ENCODE measurements around the gene TUBB. TPM values are rescaled to one million over a fixed set of nuclear protein-coding genes. Genes with fewer than 3 reads are reported as not detected.

TUBB gene
- total and polyA plus RNA-seq, 2 of the 4 experiments (the other 2 are of a cell fraction), result 1,401 to 2,004 TPM

DNA sequence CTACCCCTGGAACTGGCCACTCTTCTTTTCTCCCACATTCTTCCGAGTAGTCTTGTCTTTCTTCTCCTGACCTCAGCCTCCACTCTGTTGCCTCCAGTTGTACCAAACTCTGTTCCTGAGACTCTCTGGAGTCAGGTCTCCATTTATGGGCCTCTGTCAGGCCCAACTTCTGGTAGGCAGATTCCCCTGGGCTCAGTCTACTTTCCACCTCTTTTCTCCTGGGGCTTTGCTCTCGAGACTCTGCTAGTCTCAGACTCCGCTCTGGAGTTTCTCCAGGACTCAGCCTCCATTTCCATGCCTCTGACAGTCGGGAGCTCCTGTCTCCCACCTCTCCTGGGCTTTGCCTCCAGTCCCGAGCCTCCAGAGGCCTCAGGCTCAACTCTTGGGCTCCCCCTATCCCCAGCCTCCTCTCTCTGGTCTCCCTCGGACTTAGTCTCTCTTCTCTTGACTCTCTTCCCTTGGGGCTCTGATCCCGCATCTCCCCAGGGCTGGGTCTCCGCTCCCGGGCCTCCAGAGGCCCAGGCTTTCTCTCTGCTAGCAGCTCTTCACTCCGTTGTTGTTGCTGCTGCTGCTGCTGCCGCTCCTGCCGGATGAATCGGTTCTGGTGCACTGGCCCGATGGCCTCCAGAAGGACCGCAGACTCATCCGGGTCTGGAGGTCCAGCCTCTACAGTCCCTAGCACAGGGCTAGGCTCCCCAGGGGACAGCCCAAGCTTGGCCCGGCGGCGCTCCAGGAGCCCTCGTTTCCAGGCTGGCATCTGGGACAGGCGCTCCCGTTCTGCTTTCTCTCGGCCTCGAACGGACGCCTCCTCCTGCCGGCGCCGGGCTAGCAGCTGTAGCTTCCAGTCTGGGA is 34.8 kb upstream of the TUBB start:
- DNase-seq, result no peak
- H3K56ac ChIP-seq (ENCODE audit: extremely low read depth, insufficient read depth, low read length), result peak overlapping the region; percentile 99
- peak overlapping the region; percentile 97 for H3K4me3 ChIP-seq (ENCODE audit: insufficient read depth, low read depth, low read length)
- intact Hi-C loops (cut with micrococcal nuclease) (loop anchor here (1.0 kb wide), 1 partner anchor 37 kb away; no protein-coding TSS in a partner anchor), dilution Hi-C loops (cut with HindIII; ENCODE audit: low sequenced_read_pairs, unreplicated experiment) (no loop called here), in situ Hi-C loops (cut with MboI; ENCODE audit: low sequenced_read_pairs) (no loop called here)
- H4K20me1 ChIP-seq (ENCODE audit: insufficient read depth, low read length), result peaks cover 55% of the 10 kb centered on the region
- peak overlapping the region; percentile 99 for H4K91ac ChIP-seq (ENCODE audit: insufficient read depth, low read depth, low read length)
- no peaks in the 10 kb centered on the region for H3K27me3 ChIP-seq (ENCODE audit: control insufficient read depth, insufficient read depth, low read length)
- H3K79me1 ChIP-seq (ENCODE audit: low read depth in 1 of 2, low read length in 2 of 2), result peaks cover 18 to 40% of the 10 kb centered on the region in 2 experiments; a peak in 3 of 4 replicates
- H2AK5ac ChIP-seq (ENCODE audit: low read depth, low read length), result peak overlapping the region; percentile 100
- BruUV-seq (replicated peaks), result no TSS peak
- H2BK15ac ChIP-seq (ENCODE audit: low read depth, low read length), result peak overlapping the region; percentile 79; the same call in 2 of the 3 replicates
- H2AK9ac ChIP-seq (replicated peaks; ENCODE audit: low read depth, low read length, poor library complexity), result peak overlapping the region; percentile 100
- no peak for ATAC-seq (ENCODE audit: low read depth)
- peaks cover 23% of the 10 kb centered on the region for H3K4me1 ChIP-seq (ENCODE audit: control insufficient read depth, insufficient read depth, low read length)
- peak overlapping the region; percentile 18 for H2AFZ ChIP-seq (replicated peaks; ENCODE audit: low read length, poor library complexity)
- peak overlapping the region; percentile 86 for H2BK120ac ChIP-seq (ENCODE audit: low read depth, low read length)
- H4K5ac ChIP-seq (ENCODE audit: low read depth, low read length), result peak overlapping the region; percentile 91
- peaks cover 13% of the 10 kb centered on the region for H3K9me1 ChIP-seq (ENCODE audit: insufficient read depth, low read length)
- H3K36me3 ChIP-seq (ENCODE audit: control insufficient read depth, insufficient read depth, low read length), result peaks cover 32% of the 10 kb centered on the region
- H3K18ac ChIP-seq (ENCODE audit: low read depth, low read length), result peak overlapping the region; percentile 98
- peak overlapping the region; percentile 99 for H3K23ac ChIP-seq (ENCODE audit: low read depth, low read length)
- H2BK5ac ChIP-seq (ENCODE audit: low read depth, low read length, poor library complexity, severe bottlenecking), result peak overlapping the region; percentile 98
- TF ChIP-seq RFX5 (IDR thresholded peaks at IDR 0.05; ENCODE audit: low read depth, low read length), result no peak
- no peak for TF ChIP-seq BHLHE40 (IDR thresholded peaks at IDR 0.05; ENCODE audit: low read depth, low read length)
- TF ChIP-seq NFE2L2 (IDR thresholded peaks at IDR 0.05; ENCODE audit: low read depth, low read length), result no peak
- TF ChIP-seq MAFK (IDR thresholded peaks at IDR 0.05; ENCODE audit: low read depth, low read length), result no peak
- TF ChIP-seq CHD1 (IDR thresholded peaks at IDR 0.05; ENCODE audit: low read depth, low read length), result no peak
- no peak for TF ChIP-seq RAD21 (IDR thresholded peaks at IDR 0.05; ENCODE audit: low read length)
- TF ChIP-seq CTCF (conservative IDR thresholded peaks at IDR 0.05; ENCODE audit: low read depth, low read length), result peak; percentile 15; the same call in 1 of the 2 replicates
- peak overlapping the region; percentile 98 for H3K14ac ChIP-seq (replicated peaks; ENCODE audit: low read depth, low read length)
- H3K9ac ChIP-seq (ENCODE audit: low read depth, low read length), result peak overlapping the region; percentile 100
- peak overlapping the region; percentile 100 for H3K4ac ChIP-seq (ENCODE audit: low read depth, low read length)
- no peaks in the 10 kb centered on the region for H3K9me3 ChIP-seq (ENCODE audit: control insufficient read depth, insufficient read depth, low read length)
- H4K8ac ChIP-seq (ENCODE audit: low read depth in 2 of 2, low read length in 2 of 2), result peak overlapping the region; percentile 85 to 94
- H2BK20ac ChIP-seq (ENCODE audit: low read depth, low read length), result no peak overlapping the region
- peak overlapping the region; percentile 100 for H3K27ac ChIP-seq (ENCODE audit: insufficient read depth, low read length)
- ChIA-PET CTCF (no interaction called here), POLR2A (ENCODE audit: unreplicated experiment) (interaction anchor here (0.7 to 0.8 kb wide), 2 partner anchors 33 to 71 kb away, joined by 3 to 6 read pairs; no protein-coding TSS in a partner anchor)
- peak overlapping the region; percentile 87 for H3K4me2 ChIP-seq (ENCODE audit: low read depth, low read length)
- WGBS, 2 experiments (ENCODE audit: extremely low coverage in 2 of 2, insufficient read length in 1 of 2), result 58% methylated on average over 16 of the region's 29 CpGs; no CpG with 5 or more reads in 1 of the 2 experiments
